GM12891 (cell line): ENCODE measurements around the gene SHKBP1.
A peak's percentile ranks its signal among the peaks of the same experiment; 100 is the strongest.

Source experiments
- DNase-seq: peaks from one replicate; pipeline ENCODE4 v3.0.0; 2011; ENCODE audit warnings: low spot score; ENCODE audit not compliant: insufficient read length
- FAIRE-seq: peaks from 2 replicates; lab custom pipeline; 2011; peaks lifted over from hg19 to GRCh38; lab: Jason Lieb, UNC
- PAX5 ChIP-seq: IDR thresholded peaks from 2 replicates; pipeline ENCODE4 v1.6.1; 2011; ENCODE audit warnings: low read length, moderate library complexity, mild to moderate bottlenecking; ENCODE audit not compliant: insufficient read depth, severe bottlenecking
- POLR2A ChIP-seq: IDR thresholded peaks from 2 replicates; pipeline ENCODE4 v1.6.1; 2011; ENCODE audit warnings: low read depth, low read length, control low read depth
- POLR2AphosphoS5 ChIP-seq: IDR thresholded peaks from 2 replicates; pipeline ENCODE4 v1.6.1; 2011; ENCODE audit warnings: low read depth, low read length, control low read depth
- POU2F2 ChIP-seq: IDR thresholded peaks from 2 replicates; pipeline ENCODE4 v1.6.1; 2011; ENCODE audit warnings: low read depth, mild to moderate bottlenecking, control low read depth, low read length, moderate library complexity
- SPI1 ChIP-seq: IDR thresholded peaks from 2 replicates; pipeline ENCODE4 v1.6.1; 2011; ENCODE audit warnings: low read depth, low read length, control low read depth
- TAF1 ChIP-seq: IDR thresholded peaks from 2 replicates; pipeline ENCODE4 v1.6.1; 2011; ENCODE audit warnings: low read depth, low read length, control low read depth

The SHKBP1 gene

DNA sequence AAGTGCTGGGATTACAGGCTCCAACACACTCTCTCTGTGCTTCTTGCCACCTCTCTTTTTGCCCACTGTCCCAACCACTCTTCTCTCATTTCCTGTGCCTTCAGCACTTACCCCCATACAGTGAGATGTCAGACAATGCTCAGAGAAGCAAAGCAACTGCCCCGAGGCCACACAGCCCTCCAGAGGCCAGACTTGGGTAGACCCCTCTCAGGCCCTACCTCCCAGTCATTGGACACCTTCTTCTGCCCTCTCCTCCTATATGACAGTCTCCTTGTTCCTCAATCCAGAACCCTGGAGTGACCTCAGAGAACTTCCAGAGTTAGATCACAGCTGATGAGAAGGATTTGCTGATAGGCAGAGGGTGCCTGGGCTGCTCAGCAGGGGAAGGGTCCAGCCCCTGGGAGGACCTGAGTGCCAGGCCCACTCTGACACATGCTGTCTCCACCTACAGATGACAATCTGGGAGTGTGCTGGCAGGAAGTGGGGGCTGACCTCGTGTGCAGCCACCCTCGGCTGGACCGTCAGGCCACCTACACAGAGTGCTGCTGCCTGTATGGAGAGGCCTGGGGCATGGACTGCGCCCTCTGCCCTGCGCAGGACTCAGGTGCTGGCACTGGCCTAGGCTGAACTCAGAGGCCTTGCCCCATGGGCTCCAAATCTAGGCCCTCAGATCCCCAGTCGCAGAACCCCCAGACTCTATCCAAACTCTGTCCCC, 48.9 kb downstream of the SHKBP1 start:
- TF ChIP-seq POLR2AphosphoS5 (no peak), PAX5 (no peak), SPI1 (no peak), TAF1 (no peak), POLR2A (no peak), POU2F2 (no peak)
- DNase-seq (no peak), FAIRE-seq (peak; percentile 5)

DNA sequence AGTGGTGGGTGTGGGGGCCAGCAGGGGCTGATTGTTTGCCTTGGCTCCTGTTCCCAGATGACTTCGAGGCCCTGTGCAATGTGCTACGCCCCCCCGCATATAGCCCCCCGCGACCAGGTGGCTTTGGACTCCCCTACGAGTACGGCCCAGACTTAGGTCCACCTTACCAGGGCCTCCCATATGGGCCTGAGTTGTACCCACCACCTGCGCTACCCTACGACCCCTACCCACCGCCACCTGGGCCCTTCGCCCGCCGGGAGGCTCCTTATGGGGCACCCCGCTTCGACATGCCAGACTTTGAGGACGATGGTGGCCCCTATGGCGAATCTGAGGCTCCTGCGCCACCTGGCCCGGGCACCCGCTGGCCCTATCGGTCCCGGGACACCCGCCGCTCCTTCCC, 50.2 kb downstream of the SHKBP1 start:
- FAIRE-seq (no peak), DNase-seq (no peak)

DNA sequence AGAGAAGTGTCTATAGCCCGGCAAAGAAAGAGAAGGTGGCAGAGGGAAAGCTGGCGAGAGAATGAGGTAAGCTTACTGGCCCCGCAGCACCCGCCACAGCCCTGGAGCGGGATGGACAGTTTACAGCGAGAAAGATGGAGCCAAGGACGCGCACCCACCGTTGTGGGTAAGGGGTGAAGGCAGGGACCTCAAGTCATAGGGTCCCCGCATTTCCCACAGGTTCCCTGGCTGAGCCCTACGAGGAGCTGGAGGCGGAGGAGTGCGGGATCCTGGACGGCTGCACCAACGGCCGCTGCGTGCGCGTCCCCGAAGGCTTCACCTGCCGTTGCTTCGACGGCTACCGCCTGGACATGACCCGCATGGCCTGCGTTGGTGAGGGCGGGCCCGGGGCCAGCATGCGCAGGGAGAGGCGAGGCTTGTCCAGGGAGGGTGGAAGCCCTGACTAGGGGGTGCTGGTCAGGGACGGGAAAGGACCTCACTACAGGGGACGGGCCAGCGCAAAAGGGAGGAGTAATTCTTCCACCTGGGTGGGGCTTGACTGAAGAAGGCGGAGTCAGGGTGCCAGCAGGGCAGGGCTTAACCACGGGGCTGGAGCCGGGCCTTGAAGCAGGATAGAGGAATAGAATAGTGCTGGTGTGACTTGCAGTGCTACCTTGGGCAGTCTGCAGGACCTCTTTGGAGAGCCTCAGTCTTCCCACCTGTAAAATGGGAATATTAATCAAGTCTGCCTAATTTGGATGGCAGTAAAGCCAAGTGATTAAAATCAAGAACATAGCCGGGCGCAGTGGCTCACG, 51.0 kb downstream of the SHKBP1 start:
- DNase-seq (no peak), FAIRE-seq (no peak)
- no peak for TF ChIP-seq TAF1
- no peak for TF ChIP-seq POLR2AphosphoS5
- no peak for TF ChIP-seq POU2F2
- TF ChIP-seq SPI1: no peak
- TF ChIP-seq PAX5: no peak
- no peak for TF ChIP-seq POLR2A

More for the DNA sequence above, 50.2 kb downstream of the SHKBP1 start:
- no peak for TF ChIP-seq POLR2A
- no peak for TF ChIP-seq POU2F2
- no peak for TF ChIP-seq POLR2AphosphoS5
- TF ChIP-seq SPI1: no peak
- TF ChIP-seq TAF1: no peak

DNA sequence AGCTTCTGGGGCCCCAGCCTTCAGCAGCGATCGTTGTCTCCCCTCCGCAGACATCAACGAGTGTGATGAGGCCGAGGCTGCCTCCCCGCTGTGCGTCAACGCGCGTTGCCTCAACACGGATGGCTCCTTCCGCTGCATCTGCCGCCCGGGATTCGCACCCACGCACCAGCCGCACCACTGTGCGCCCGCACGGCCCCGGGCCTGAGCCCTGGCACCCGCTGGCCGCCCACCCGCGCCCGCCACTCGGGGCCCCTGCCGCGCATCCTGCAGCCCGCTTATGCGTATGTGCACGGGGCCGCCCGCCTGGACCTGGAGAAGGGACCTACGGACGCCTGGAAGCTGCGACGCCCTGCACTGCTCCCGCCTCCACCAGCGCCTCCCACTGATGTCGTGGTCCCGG, 52.7 kb downstream of the SHKBP1 start:
- DNase-seq (no peak), FAIRE-seq (no peak)

DNA sequence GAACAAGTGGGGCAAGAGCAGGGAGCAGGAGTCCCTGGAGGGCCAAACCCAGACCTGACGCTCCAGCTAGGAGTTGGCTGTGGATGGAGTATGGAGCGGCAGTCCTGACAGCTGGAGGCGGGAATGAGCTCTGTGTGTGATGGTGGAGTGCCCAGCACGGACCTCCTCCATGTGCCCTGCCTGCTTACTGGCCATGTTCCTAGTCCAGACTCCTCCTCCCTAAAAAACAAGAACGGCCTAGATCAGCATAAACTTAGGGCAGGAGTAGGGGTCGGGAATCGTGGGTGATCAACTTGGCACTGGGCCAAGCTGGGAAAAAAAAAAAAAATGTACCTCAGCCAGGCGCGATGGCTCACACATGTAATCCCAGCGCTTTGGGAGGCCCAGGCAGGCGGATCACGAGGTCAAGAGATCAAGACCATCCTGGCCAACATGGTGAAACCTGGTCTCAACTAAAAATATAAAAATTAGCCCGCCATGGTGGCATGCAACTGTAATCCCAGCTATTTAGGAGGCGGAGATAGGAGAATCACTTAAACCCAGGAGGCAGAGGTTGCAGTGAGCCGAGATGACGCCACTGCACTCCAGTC, 54.0 kb downstream of the SHKBP1 start:
- no peak for DNase-seq
- TF ChIP-seq TAF1 (no peak), PAX5 (no peak), SPI1 (no peak), POLR2AphosphoS5 (no peak), POLR2A (no peak), POU2F2 (no peak)
- no peak for FAIRE-seq

More for the DNA sequence above, 52.7 kb downstream of the SHKBP1 start:
- TF ChIP-seq POLR2AphosphoS5 (no peak), PAX5 (no peak), POLR2A (no peak), TAF1 (no peak), POU2F2 (no peak), SPI1 (no peak)

DNA sequence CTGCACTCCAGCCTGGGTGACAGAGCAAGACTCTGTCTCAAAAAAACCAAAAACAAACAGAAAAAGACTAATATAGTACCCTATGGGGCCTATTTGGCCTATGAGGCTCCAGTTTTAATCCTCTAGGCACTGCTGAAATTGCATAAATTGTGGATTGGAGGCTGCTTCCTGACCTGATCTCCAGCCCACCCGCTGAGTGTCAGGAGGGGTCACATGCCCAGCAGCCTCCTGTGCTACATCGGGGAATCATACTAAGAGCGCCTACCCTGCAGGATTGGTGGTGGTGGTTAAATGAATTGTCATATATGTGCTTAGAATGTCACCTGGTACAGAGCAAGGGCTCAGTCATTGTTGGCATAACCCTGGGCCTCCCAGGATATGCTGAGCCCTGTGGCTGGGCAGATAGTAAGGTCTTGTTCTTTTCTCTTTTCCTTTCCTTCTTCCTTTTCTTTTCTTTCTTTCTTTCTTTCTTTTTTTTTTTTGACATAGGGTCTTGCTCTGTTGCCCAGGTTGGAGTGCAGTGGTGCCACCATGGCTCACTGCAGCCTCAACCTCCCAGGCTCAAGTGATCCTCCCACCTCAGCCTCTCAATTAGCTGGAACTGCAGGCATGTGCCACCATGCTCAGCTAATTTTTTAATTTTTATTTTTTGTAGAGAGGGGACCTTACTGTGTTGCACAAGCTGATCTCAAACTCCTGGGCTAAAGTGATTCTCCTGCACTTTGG, 55.8 kb downstream of the SHKBP1 start:
- FAIRE-seq (no peak), DNase-seq (no peak)
- no peak for TF ChIP-seq SPI1
- TF ChIP-seq POLR2A: no peak
- no peak for TF ChIP-seq TAF1
- no peak for TF ChIP-seq POU2F2
- no peak for TF ChIP-seq POLR2AphosphoS5
- TF ChIP-seq PAX5: no peak

DNA sequence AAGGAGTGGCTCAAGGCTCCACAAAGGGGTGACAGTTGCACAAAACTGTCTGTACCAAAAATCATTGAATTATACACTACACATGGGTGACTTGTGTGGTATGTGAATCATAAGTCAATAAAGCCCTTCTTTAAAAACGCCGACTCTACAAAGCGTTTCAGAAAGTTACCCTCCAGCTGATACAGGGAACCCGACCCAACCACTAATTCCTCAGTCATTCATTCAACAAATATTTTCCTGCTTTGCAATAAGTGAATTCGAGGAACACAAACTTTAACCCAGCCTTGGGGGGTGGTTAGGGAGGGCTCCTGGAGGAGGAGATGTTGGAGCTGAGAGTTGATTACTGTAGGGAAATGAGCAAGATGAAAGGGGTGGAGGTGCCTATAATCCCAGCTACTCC, 56.5 kb downstream of the SHKBP1 start:
- no peak for FAIRE-seq
- no peak for DNase-seq
- TF ChIP-seq POLR2A: no peak
- TF ChIP-seq POU2F2: no peak
- no peak for TF ChIP-seq SPI1
- no peak for TF ChIP-seq TAF1
- no peak for TF ChIP-seq PAX5
- no peak for TF ChIP-seq POLR2AphosphoS5

DNA sequence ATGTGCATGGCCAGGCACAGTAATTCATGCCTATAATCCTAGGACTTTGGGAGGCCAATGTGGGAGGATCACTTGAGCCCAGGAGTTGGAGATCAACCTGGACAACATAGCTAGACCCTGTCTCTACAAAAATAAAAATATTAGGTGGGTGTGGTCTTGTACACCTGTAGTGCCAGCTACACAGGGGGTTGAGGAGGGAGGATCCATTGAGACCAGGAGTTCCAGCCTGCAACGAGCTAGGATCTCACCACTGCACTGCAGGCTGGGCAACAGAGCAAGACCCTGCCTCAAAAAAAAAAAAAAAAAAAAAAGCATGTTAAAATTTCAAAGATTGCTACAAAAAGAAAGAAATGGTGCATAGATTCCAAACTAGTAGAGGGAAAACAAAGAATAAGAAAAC, 61.7 kb downstream of the SHKBP1 start:
- TF ChIP-seq POLR2A (no peak), SPI1 (no peak), POLR2AphosphoS5 (no peak), POU2F2 (no peak), TAF1 (no peak), PAX5 (no peak)

More for the DNA sequence above, 61.7 kb downstream of the SHKBP1 start:
- DNase-seq (no peak), FAIRE-seq (no peak)
